HEK293 (cell line): ENCODE measurements around the gene BCLAF1.
A peak's percentile ranks its signal among the peaks of the same experiment; 100 is the strongest.

Source experiments
- CTCF ChIA-PET: fragments of 350-600 bp; formaldehyde crosslinking; extraction: SDS; loops from one replicate; lab custom pipeline; 2021; ENCODE audit warnings: antibody characterized with exemption; lab: Yijun Ruan, JAX
- POLR2A ChIA-PET: fragments of 300-600 bp; formaldehyde crosslinking; extraction: SDS; loops from one replicate; lab custom pipeline; 2020; ENCODE audit warnings: antibody characterized with exemption, inconsistent platforms; lab: Yijun Ruan, JAX
- H3K27ac ChIP-seq: fragments of 200-500 bp; sonication (Bioruptor generic); 2 replicates; pipeline ENCODE4 v1.5.1; 2014; ENCODE audit warnings: low read depth, low read length, control low read depth, inconsistent platforms; ENCODE audit errors: extremely low read depth
- H3K36me3 ChIP-seq, 2 experiments: fragments of 200-500 bp in 1 of 2; sonication (Bioruptor generic) in 1 of 2; 1 replicate in 1 of 2; 2 replicates in 1 of 2; pipeline ENCODE4 v1.5.1; 2014 to 2017; ENCODE audit warnings: inconsistent platforms in 2 of 2, low read length in 2 of 2; ENCODE audit not compliant: control insufficient read depth in 2 of 2, insufficient read depth in 1 of 2
- H3K4me1 ChIP-seq: fragments of 200-500 bp; sonication (Bioruptor generic); 2 replicates; pipeline ENCODE4 v1.5.1; 2014; ENCODE audit warnings: mild to moderate bottlenecking, low read length, inconsistent platforms; ENCODE audit not compliant: control insufficient read depth, insufficient read depth
- H3K4me3 ChIP-seq: 2 replicates; pipeline ENCODE4 v1.5.1; 2011; ENCODE audit warnings: low read depth, mild to moderate bottlenecking, control low read depth, low read length, moderate library complexity
- H3K9me3 ChIP-seq: fragments of 200-500 bp; sonication (Bioruptor generic); 2 replicates; pipeline ENCODE4 v1.5.1; 2014; ENCODE audit warnings: low read depth, low read length, inconsistent platforms; ENCODE audit not compliant: control insufficient read depth, insufficient read depth
- HOXA7 ChIP-seq: sonication (generic); formaldehyde crosslinking; IDR thresholded peaks from 2 replicates; pipeline ENCODE4 v1.8.1; 2022; ENCODE audit warnings: missing genetic modification reagents, borderline replicate concordance
- HOXD13 ChIP-seq: sonication (generic); formaldehyde crosslinking; IDR thresholded peaks from 2 replicates; pipeline ENCODE4 v1.8.0; 2022; ENCODE audit warnings: missing genetic modification reagents, borderline replicate concordance
- KLF9 ChIP-seq: fragments of 450-650 bp; formaldehyde crosslinking; IDR thresholded peaks from 2 replicates; pipeline ENCODE4 v1.5.1; 2016; ENCODE audit warnings: missing biosample characterization, missing genetic modification characterization, low read depth
- MZF1 ChIP-seq: fragments of 450-650 bp; formaldehyde crosslinking; IDR thresholded peaks from 2 replicates; pipeline ENCODE4 v1.5.1; 2017; ENCODE audit warnings: missing biosample characterization, missing genetic modification characterization, borderline replicate concordance
- PRDM4 ChIP-seq: fragments of 450-650 bp; formaldehyde crosslinking; IDR thresholded peaks from 2 replicates; pipeline ENCODE4 v1.5.1; 2017; ENCODE audit warnings: missing biosample characterization, missing genetic modification characterization
- SP2 ChIP-seq: fragments of 450-650 bp; formaldehyde crosslinking; IDR thresholded peaks from 2 replicates; pipeline ENCODE4 v1.5.1; 2016; ENCODE audit warnings: missing biosample characterization, missing genetic modification characterization
- TRIM28 ChIP-seq: IDR thresholded peaks from 2 replicates; pipeline ENCODE4 v1.6.1; 2011; ENCODE audit warnings: low read length, control low read depth, borderline replicate concordance
- ZNF214 ChIP-seq: fragments of 450-650 bp; formaldehyde crosslinking; IDR thresholded peaks from 2 replicates; pipeline ENCODE4 v1.5.1; 2017; ENCODE audit warnings: missing biosample characterization, mild to moderate bottlenecking, missing genetic modification characterization, borderline replicate concordance
- ZNF221 ChIP-seq: fragments of 450-650 bp; formaldehyde crosslinking; IDR thresholded peaks from 2 replicates; pipeline ENCODE4 v1.5.1; 2017; ENCODE audit warnings: missing biosample characterization, missing genetic modification characterization, borderline replicate concordance
- ZNF23 ChIP-seq: fragments of 450-650 bp; formaldehyde crosslinking; IDR thresholded peaks from 2 replicates; pipeline ENCODE4 v1.5.1; 2016; ENCODE audit warnings: missing biosample characterization, missing genetic modification characterization, borderline replicate concordance
- ZNF366 ChIP-seq: fragments of 450-650 bp; formaldehyde crosslinking; conservative IDR thresholded peaks from 2 replicates; pipeline ENCODE4 v1.5.1; 2016; ENCODE audit warnings: missing biosample characterization, missing genetic modification characterization
- ZNF394 ChIP-seq: fragments of 450-650 bp; formaldehyde crosslinking; IDR thresholded peaks from 2 replicates; pipeline ENCODE4 v1.5.1; 2016; ENCODE audit warnings: missing biosample characterization, missing genetic modification characterization, mild to moderate bottlenecking, moderate library complexity, borderline replicate concordance
- ZNF423 ChIP-seq: fragments of 450-650 bp; formaldehyde crosslinking; IDR thresholded peaks from 2 replicates; pipeline ENCODE4 v1.5.1; 2016; ENCODE audit warnings: missing biosample characterization, missing genetic modification characterization
- ZNF433 ChIP-seq: fragments of 450-650 bp; formaldehyde crosslinking; IDR thresholded peaks from 2 replicates; pipeline ENCODE4 v1.5.1; 2016; ENCODE audit warnings: missing biosample characterization, missing genetic modification characterization, low read depth
- ZNF510 ChIP-seq: fragments of 450-650 bp; formaldehyde crosslinking; IDR thresholded peaks from 2 replicates; pipeline ENCODE4 v1.5.1; 2018; ENCODE audit warnings: mild to moderate bottlenecking, missing genetic modification characterization, missing biosample characterization; ENCODE audit not compliant: insufficient replicate concordance
- ZNF514 ChIP-seq: fragments of 450-650 bp; formaldehyde crosslinking; IDR thresholded peaks from 2 replicates; pipeline ENCODE4 v1.5.1; 2016; ENCODE audit warnings: missing biosample characterization, missing genetic modification characterization
- ZNF558 ChIP-seq: fragments of 450-650 bp; formaldehyde crosslinking; IDR thresholded peaks from 2 replicates; pipeline ENCODE4 v1.5.1; 2016; ENCODE audit warnings: missing biosample characterization, missing genetic modification characterization
- ZNF610 ChIP-seq: fragments of 450-650 bp; formaldehyde crosslinking; IDR thresholded peaks from 2 replicates; pipeline ENCODE4 v1.5.1; 2016; ENCODE audit warnings: missing biosample characterization, missing genetic modification characterization, borderline replicate concordance
- ZNF692 ChIP-seq: fragments of 450-650 bp; formaldehyde crosslinking; IDR thresholded peaks from 2 replicates; pipeline ENCODE4 v1.5.1; 2016; ENCODE audit warnings: missing biosample characterization, missing genetic modification characterization
- ZNF701 ChIP-seq: fragments of 450-650 bp; formaldehyde crosslinking; IDR thresholded peaks from 2 replicates; pipeline ENCODE4 v1.5.1; 2016; ENCODE audit warnings: missing biosample characterization, missing genetic modification characterization
- TF ChIP-seq, protein P1 (sequence below): fragments of 450-650 bp; formaldehyde crosslinking; IDR thresholded peaks from 2 replicates; pipeline ENCODE4 v1.5.1; 2016; ENCODE audit warnings: missing biosample characterization, missing genetic modification characterization
- TF ChIP-seq, protein P2 (sequence below): sonication (generic); formaldehyde crosslinking; IDR thresholded peaks from 2 replicates; pipeline ENCODE4 v1.8.1; 2022; ENCODE audit warnings: mild to moderate bottlenecking, moderate library complexity, missing genetic modification reagents
- TF ChIP-seq, protein P3 (sequence below): fragments of 450-650 bp; formaldehyde crosslinking; IDR thresholded peaks from 2 replicates; pipeline ENCODE4 v1.5.1; 2017; ENCODE audit warnings: missing biosample characterization, missing genetic modification characterization

BCLAF1 gene

GRCh38 chr6:136331461-136331860 is 41.8 kb upstream of the BCLAF1 start (continued):
- TF ChIP-seq, protein P1, sequence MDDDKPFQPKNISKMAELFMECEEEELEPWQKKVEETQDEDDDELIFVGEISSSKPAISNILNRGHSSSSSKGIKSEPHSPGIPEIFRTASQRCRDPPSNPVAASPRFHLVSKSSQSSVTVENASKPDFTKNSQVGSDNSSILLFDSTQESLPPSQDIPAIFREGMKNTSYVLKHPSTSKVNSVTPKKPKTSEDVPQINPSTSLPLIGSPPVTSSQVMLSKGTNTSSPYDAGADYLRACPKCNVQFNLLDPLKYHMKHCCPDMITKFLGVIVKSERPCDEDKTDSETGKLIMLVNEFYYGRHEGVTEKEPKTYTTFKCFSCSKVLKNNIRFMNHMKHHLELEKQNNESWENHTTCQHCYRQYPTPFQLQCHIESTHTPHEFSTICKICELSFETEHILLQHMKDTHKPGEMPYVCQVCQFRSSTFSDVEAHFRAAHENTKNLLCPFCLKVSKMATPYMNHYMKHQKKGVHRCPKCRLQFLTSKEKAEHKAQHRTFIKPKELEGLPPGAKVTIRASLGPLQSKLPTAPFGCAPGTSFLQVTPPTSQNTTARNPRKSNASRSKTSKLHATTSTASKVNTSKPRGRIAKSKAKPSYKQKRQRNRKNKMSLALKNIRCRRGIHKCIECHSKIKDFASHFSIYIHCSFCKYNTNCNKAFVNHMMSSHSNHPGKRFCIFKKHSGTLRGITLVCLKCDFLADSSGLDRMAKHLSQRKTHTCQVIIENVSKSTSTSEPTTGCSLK, result no peak
- TF ChIP-seq ZNF701 (tag by site-specific recombination), result no peak
- no peak for TF ChIP-seq ZNF514
- TF ChIP-seq ZNF214, result no peak
- TF ChIP-seq SP2 (tag by site-specific recombination), result no peak
- no peak for TF ChIP-seq ZNF423 (tag by site-specific recombination)
- TF ChIP-seq ZNF366 (tag by site-specific recombination), result no peak

DNA sequence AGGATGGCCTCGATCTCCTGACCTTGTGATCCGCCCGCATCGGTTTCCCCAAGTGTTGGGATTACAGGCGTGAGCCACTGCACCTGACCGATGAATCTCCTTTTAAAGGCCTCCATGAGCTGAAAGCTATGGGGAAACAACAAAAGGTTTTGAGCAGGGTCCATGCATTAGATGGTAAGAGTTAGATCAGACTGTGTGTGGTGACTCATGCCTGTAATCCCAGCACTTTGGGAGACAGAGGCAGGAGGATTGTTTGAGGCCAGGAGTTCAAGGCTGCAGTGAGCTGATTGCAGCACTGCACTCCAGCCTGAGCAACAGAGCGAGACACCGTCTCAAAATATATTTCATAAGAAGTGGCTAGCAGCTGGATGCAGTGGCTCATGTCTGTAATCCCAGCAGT is 41.0 kb upstream of the BCLAF1 start:
- CTCF ChIA-PET, result interaction anchor here (0.6 to 2.6 kb wide), 6 partner anchors 9 to 566 kb away, joined by 3 to 14 read pairs (median 4); no protein-coding TSS in a partner anchor
- Histone ChIP-seq H3K9me3 (no peaks in the 10 kb centered on the region), H3K27ac (no peak overlapping the region), H3K36me3 (no peaks in the 10 kb centered on the region), H3K4me1 (0 out of 2 replicates have a peak, but pooled peaks cover 3% of the 10 kb centered on the region), H3K4me3 (no peak overlapping the region)
- no peak for TF ChIP-seq ZNF433 (tag by site-specific recombination)
- no peak for TF ChIP-seq PRDM4
- no peak for TF ChIP-seq ZNF221 (tag by site-specific recombination)
- no peak for TF ChIP-seq ZNF23 (tag by site-specific recombination)
- no peak for TF ChIP-seq HOXD13 (CRISPR knock-in tag)
- TF ChIP-seq SP2 (tag by site-specific recombination), result no peak
- TF ChIP-seq ZNF394 (tag by site-specific recombination), result no peak
- TF ChIP-seq ZNF510 (tag by site-specific recombination), result no peak
- TF ChIP-seq KLF9, result no peak
- TF ChIP-seq ZNF610 (tag by site-specific recombination), result no peak
- TF ChIP-seq HOXA7, result no peak
- no peak for TF ChIP-seq ZNF558
- POLR2A ChIA-PET, result interaction anchor here (3.1 kb wide), 1 partner anchor 41 kb away, joined by 9 read pairs; the partner anchor contains the start of gene BCLAF1

DNA sequence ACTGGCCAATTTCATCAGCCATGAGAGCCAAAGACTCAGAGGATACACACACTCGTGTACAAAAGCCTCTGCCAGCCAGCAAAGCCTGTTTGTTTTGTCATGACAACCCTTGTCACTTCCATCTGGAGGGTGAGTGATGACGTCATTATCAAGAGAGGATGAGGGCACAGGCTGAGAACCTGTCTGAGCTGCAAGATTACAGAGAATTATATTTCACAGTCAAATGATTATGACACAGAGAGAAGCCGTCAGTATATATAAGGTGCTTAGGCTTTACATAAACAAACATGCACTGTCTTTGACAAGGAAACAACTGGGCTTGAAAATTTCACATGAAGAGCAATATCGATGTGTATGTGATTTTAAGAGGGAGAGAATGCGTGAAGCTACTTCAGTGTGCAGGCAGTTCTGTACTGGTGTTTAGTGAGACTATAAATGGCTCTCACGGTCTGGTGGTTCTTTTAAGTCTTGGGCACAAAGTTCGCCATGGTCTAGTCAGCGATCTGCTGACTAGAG is 36.5 kb upstream of the BCLAF1 start:
- ChIA-PET CTCF (interaction anchor here (0.6 to 4.1 kb wide), 4 partner anchors 9 to 451 kb away, joined by 3 to 19 read pairs (median 4); no protein-coding TSS in a partner anchor), POLR2A (interaction anchor here (0.6 to 1.8 kb wide), 2 partner anchors 36 to 82 kb away, joined by 4 to 8 read pairs; partner anchors contain the start of gene BCLAF1)
- Histone ChIP-seq H3K4me3 (no peak overlapping the region), H3K36me3 (no peaks in the 10 kb centered on the region), H3K27ac (no peak overlapping the region), H3K4me1 (0 out of 2 replicates have a peak, but pooled peaks cover 3% of the 10 kb centered on the region), H3K9me3 (no peaks in the 10 kb centered on the region)
- TF ChIP-seq MZF1 (tag by site-specific recombination), result no peak
- TF ChIP-seq, protein P2, sequence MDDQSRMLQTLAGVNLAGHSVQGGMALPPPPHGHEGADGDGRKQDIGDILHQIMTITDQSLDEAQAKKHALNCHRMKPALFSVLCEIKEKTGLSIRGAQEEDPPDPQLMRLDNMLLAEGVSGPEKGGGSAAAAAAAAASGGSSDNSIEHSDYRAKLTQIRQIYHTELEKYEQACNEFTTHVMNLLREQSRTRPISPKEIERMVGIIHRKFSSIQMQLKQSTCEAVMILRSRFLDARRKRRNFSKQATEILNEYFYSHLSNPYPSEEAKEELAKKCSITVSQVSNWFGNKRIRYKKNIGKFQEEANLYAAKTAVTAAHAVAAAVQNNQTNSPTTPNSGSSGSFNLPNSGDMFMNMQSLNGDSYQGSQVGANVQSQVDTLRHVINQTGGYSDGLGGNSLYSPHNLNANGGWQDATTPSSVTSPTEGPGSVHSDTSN (CRISPR knock-in tag), result no peak
- TF ChIP-seq, protein P3, sequence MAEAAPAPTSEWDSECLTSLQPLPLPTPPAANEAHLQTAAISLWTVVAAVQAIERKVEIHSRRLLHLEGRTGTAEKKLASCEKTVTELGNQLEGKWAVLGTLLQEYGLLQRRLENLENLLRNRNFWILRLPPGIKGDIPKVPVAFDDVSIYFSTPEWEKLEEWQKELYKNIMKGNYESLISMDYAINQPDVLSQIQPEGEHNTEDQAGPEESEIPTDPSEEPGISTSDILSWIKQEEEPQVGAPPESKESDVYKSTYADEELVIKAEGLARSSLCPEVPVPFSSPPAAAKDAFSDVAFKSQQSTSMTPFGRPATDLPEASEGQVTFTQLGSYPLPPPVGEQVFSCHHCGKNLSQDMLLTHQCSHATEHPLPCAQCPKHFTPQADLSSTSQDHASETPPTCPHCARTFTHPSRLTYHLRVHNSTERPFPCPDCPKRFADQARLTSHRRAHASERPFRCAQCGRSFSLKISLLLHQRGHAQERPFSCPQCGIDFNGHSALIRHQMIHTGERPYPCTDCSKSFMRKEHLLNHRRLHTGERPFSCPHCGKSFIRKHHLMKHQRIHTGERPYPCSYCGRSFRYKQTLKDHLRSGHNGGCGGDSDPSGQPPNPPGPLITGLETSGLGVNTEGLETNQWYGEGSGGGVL, result peak; percentile 29; the same call in 1 of the 2 replicates
- peak; percentile 73; the same call in 1 of the 2 replicates for TF ChIP-seq TRIM28
- peak; percentile 61 for TF ChIP-seq ZNF692
